T47D (cell line): ENCODE measurements around the gene FGR.

Source experiments
- DNase-seq, 2 experiments: peaks; one replicate each; pipeline versions ENCODE4 v3.0.0 to v3.0.0-alpha.2; 2011 to 2012; ENCODE audit warnings: low read depth in 1 of 2, low spot score in 1 of 2
- JUND ChIP-seq: IDR thresholded peaks from 2 replicates; pipeline ENCODE4 v1.6.1; 2012; ENCODE audit warnings: low read depth
- in situ Hi-C: cut with HindIII; loops from 2 replicates; pipeline ENCODE4 v1.10.0; 2016; ENCODE audit warnings: low sequenced_read_pairs, low pct_unique_long_range_greater_than_20kb

Gene FGR

DNA sequence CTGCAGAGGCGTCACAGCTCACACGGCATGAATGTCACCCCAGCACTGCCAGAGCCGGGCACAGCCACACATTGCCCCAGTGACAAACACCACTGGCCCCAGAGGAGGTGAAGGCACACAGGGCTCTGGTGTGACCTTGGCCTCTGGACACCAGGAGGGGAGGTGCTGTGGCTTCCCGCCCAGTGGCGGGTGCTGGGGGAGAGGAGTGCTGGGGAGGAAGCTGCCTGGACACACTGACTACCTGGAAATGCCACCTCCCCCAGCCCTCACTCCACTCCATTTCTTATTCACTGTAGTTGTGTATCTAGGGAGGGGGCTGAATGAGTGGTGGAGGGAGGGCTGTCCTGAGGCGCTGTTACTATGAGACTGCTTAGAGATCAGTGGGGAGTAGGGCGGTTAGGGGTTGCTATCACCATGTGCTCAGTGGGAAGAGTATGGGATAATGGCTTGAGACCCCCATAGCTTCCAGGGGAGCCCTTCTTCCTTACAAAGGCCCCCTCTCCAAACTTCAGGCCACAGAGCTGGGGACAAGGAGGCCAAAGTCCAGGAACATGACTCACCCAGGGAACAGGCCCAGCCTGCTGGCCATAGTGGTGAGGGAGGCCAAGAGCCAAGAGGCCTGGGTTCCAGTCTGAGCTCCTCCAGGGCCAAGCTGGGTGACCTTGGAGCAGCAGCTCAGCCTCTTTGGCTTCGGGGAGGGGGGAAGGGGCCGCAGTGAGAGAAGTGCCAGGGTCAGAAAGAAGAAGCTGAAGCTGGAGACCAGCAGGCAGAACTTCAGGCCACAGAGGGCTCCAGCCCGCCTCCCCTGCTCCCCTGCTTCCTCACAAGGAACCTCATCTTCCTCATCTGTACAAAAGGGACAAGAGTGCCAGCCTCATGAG lies 71.2 kb downstream of the FGR start:
- in situ Hi-C loops: no loop called here
- peak in 1 of 2 experiments; percentile 68 for DNase-seq
- no peak for TF ChIP-seq JUND

DNA sequence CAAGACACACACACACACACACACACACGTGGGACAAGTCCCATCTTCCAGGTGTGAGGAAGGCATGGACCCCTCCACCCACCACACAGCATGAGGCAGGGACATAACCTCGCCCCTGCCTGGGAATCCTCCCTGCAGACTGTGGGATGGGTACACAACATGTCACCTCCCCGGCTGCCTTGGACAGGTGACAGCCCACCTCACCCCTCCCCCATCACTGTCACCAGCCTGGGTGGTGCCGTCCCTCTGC lies 71.7 kb downstream of the FGR start:
- in situ Hi-C loops: no loop called here
- DNase-seq: no peak
- TF ChIP-seq JUND: no peak

DNA sequence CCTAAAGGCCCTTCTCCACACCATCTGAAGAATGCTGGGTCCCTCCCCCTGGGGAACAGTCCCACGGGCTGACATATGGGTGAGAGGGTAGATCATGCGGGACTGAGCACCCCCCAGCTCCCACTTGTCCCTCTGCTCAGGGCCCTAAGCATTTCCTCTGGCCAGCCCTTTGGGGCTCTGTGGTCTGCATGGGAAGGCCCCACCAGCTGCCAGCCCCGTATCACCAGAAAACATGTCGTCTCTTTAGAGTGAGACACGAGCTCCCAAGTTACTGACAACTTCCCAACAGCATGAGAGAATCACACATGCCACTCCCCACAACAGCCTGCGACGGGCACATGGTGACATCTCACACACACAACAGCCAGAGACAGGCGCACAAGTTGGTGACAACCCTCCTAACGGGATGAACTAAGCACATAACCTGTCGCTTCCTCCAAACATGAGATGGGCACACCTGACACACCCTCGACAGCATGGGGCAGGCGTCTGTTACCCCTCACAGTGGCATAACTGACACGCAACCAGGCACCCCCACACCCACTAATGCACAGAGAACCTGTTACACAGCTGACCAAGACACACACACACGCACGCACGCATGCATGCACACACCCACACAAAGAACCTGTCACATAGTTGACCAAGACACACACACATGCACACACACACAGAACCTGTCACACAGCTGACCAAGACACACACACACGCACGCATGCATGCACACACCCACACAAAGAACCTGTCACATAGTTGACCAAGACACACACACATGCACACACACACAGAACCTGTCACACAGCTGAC lies 72.2 kb downstream of the FGR start:
- no peak for TF ChIP-seq JUND
- in situ Hi-C loops: no loop called here
- DNase-seq: no peak
